Fibroblast of pulmonary artery (primary cell): ENCODE measurements around the gene RCCD1.

Experiments used
- DNase-seq: peaks from one replicate; pipeline ENCODE4 v3.0.0-alpha.2; 2010; ENCODE audit warnings: low read depth
- H3K4me3 ChIP-seq: replicated peaks from 2 replicates; pipeline ENCODE4 v1.5.1; 2011; ENCODE audit warnings: low read depth, mild to moderate bottlenecking, control low read depth, low read length, moderate library complexity
- CTCF ChIP-seq: IDR thresholded peaks from 2 replicates; pipeline ENCODE4 v1.5.1; 2011; ENCODE audit warnings: mild to moderate bottlenecking, control low read depth, low read length, inconsistent platforms; ENCODE audit errors: missing control alignments

RCCD1 gene

GRCh38 chr15:90972133-90972532 is 17.4 kb downstream of the RCCD1 start:
- H3K4me3 ChIP-seq, result no peak overlapping the region
- TF ChIP-seq CTCF, result no peak
- DNase-seq, result no peak

- TF ChIP-seq CTCF, result no peak
- H3K4me3 ChIP-seq, result no peak overlapping the region
- no peak for DNase-seq
Measured at GRCh38 chr15:90974216-90974615, 19.5 kb downstream of the RCCD1 start.

- DNase-seq, result no peak
- no peak for TF ChIP-seq CTCF
- H3K4me3 ChIP-seq, result no peak overlapping the region
Measured at GRCh38 chr15:90979582-90979981, 24.9 kb downstream of the RCCD1 start.

- no peak overlapping the region for H3K4me3 ChIP-seq
- DNase-seq, result no peak
- no peak for TF ChIP-seq CTCF
Measured at GRCh38 chr15:90981681-90982080, 27.0 kb downstream of the RCCD1 start.

- DNase-seq, result peak; percentile 65
- TF ChIP-seq CTCF, result no peak
- no peak overlapping the region for H3K4me3 ChIP-seq
Measured at GRCh38 chr15:90982135-90982534, 27.5 kb downstream of the RCCD1 start.

- DNase-seq, result no peak
- TF ChIP-seq CTCF, result no peak
- no peak overlapping the region for H3K4me3 ChIP-seq
Measured at GRCh38 chr15:90986790-90987507, 32.3 kb downstream of the RCCD1 start.

- H3K4me3 ChIP-seq, result no peak overlapping the region
- TF ChIP-seq CTCF, result no peak
- no peak for DNase-seq
Measured at GRCh38 chr15:90987561-90988141, 33.0 kb downstream of the RCCD1 start.
